GM18867 (cell line): ENCODE measurements around the gene NUP160.
"Not testable (repeated sequence)": the region's sequence is repeated elsewhere in the genome, so short reads cannot be mapped to it uniquely, and the experiment has no call there.

Source experiments
- ATAC-seq: cut with Tn5 transposase; IDR thresholded peaks from one replicate; pipeline ENCODE4 v1.9.1; 2021; ENCODE audit warnings: mild to moderate bottlenecking, moderate library complexity; ENCODE audit not compliant: unreplicated experiment

The NUP160 gene

DNA sequence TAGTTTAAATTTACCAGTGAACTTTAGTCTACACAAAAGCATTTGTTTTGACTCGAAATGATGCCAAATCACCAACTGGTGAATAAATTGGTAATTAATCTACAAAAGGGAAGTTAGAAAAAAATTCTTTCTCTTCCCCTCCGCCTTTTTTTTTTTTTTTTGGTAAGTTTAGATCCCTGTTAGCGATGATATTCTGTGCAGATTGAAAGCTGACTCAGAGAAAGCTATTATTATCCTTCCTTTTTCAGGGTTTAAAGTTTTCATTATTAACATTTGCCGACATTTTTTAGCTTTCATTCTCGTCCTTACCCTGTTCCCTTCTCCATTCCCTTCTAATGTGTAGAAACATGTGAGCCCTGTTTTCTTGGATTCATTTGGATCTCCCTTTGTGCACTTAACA is 16.8 kb upstream of the NUP160 start:
- ATAC-seq: no peak

DNA sequence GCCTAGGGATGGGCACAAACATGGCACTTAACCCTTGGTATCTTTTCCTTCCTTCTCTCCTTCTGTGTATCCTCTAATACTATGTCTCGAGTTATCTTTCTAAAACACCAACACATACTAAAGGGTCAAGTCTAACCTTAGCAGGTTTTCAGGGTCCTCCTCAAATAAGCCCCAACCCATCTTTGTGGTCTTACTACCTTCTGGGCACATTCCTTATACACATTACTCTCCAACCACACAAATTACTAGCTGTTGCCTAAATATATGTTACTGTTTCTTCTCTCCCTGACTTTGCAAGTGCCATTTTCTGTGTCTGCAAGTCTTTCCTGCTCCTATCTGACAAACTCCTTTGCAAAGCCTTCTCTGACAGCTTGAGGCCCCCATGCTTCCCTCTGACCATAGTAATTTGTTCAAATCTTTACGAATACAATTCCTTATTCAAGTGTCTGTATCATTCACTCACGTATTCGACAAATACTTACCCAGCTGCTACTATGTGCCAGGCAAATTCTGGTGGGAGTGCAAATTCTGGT is 15.8 kb upstream of the NUP160 start:
- ATAC-seq: no peak

GRCh38 chr11:47863189-47863897 is 15.2 kb upstream of the NUP160 start:
- peak; percentile 63 for ATAC-seq

DNA sequence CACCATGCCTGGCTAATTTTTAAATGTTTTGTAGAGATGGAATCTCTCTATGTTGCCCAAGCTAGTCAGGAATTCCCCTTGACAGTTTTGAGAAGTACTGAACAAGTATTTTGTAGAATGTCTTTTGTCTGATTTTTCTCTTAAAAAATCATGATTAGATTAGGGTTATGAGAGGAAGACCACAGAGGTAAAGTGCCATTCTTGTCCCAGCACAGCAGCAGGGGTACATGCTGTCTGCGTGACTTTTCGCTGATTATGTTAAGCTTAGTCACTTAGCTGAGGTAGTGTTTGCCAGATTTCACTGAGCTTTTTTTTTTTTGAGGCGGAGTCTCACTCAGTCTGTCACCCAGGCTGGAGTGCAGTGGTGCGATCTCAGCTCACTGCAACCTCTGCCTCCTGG is 13.6 kb upstream of the NUP160 start:
- ATAC-seq: no peak

GRCh38 chr11:47860536-47860935 is 12.4 kb upstream of the NUP160 start:
- no peak for ATAC-seq

DNA sequence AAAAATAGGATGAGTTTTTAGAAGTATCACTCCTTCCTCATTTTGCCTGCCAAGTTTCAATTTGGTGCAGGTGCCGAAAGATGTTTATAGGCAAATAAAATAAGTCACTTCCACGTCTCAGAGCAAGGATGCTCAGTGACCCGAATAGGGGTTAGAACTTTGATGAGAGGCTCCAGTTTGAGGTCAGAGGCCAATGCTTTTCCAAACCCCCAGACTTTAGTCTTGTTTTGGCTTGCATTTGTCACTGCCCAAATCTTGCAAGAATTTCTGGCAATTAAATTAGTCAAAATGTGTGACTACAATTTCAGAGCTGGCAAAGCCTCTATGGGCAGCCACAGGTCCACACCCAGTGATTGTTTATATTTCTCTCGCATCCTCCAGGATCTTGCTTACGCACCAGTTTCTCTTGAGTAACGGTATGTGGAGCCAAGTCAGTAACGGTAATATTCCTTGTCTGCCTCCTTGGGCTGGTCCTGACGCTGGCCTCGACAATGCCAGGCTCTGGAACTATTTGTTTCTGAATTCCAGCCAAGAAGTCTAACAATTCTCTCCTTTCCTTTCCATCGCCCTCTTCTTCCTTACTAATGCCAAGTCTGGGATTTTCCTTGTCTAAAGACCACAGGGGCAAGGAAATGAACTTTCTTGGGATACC is 9.9 kb upstream of the NUP160 start:
- peak; percentile 40 for ATAC-seq

DNA sequence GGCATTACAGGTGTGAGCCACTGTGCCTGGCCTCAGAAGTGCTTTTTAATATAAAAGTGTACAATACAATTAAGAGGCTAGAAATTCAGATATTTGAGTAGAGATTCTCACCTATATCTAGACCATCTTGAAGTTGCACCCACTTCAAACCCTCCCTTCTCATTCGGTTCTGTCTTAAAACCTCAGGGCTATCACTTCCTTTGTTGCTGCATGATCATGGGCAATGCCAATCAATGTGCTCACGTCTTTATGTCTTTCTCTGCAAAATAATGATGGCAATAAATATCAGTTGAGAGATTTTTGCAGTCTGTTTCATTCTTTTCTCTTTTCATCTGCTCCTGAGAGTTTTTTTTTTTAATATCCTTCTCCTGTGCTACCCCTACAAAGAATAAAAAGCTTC is 9.3 kb upstream of the NUP160 start:
- peak; percentile 37 for ATAC-seq

GRCh38 chr11:47856186-47856585 is 8.0 kb upstream of the NUP160 start:
- no peak for ATAC-seq

DNA sequence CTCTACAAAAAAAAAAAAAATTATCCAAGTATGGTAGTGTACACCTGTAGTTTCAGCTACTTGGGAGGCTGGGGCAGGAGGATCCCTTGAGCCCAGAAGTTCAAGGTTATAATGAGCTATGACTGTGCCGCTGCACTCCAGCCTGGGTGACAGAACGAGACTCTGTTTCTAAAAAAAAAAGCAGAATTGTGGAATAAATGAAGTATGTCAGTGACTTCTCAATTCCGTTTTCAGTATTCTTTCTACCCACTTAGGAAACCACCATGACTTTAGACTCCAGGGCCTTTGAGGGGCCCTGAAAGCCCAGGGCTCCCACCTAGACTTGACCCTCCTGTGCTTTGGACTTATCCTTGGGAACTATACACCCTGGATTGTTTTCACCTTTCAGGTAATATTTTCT is 6.5 kb upstream of the NUP160 start:
- peak; percentile 57 for ATAC-seq

GRCh38 chr11:47852053-47852452 is 3.9 kb upstream of the NUP160 start:
- ATAC-seq: no peak

DNA sequence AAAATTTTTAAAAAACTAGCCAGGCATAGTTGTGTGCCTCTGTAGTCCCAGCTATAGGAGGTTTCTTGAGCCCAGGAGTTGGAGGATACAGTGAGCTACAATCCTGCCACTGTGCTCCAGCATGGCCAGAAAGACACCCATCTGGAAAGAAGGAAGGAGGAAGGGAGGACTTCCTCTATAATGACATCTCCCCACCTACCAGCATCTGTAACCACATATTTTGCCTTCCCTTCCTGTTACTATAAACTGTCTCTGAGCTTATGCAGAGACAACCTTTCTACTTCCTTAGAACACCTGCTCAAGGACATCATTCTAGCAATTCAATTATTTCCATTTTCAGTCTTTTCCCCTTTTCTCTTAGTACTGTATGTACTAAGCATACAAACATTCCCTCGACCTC is 2.2 kb upstream of the NUP160 start:
- ATAC-seq: peak; percentile 41

- ATAC-seq: no peak
Observed at GRCh38 chr11:47848700-47849155, 578 bp upstream of the NUP160 start.

DNA sequence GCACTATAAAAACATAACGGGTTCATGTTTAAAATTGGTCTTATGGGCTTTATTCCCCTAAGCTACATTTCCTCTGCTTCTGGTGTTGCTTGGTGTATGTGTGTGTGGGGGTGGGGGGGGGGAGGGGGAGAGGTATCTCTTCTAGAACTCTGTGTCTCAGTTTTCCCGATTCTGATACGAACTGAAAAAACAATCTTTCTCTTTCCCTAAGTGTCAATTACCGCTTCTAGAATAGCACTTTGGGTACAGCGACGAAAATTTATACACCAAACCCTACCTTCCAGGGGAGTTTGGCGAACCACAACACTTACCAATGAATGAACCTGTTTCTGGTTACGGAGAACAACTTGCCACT is 636 bp downstream of the NUP160 start:
- no peak for ATAC-seq

DNA sequence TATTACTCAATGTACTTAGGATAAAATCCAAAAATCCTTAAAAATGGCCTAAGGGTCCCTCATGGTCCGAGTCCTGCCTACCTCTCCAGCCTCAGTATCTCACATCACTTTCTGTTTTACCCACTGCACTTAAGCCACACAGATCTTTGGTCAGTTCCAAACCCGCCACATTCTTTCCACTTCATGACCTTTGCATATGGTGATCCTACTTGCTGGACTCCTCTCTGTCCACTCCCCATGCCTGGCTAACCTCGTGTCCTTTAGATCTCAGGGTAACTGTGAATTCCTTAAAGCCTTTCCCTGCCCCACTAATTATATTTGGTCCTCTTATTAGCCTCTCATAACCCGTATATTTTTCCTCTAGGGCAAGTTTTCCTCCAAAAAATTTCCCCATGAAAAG is 1.2 kb downstream of the NUP160 start:
- ATAC-seq: no peak

DNA sequence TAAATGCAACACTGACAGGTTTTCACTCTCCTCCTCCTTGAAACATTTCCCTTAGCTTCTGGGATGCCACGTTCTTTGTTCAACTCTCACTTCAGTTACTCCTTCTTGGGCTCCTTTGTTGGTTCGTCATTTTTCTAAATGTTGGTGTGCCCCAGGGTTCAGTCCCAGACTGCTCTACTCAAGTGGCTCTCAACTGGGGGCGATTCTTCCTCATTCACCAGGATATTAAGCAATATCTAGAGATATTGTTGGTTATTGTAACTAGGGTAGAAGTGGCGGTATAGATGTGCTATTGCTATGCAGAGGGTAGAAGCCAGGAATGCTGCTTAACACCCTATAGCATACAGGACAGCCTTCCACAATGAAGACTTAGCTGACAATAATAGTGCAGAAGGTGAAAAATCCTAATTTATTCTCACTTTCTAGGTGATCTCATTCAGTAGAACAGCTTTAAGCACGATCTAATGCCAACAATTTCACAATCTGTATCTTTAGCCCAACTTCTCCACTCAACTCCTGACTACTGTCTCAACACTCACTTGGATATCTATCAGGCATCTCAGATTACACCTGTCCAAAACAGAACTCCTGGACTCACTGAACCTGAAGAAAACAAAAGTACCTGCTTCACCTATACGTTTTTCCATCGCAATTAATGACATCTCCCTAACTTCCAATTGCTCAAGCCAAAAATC is 4.6 kb downstream of the NUP160 start:
- ATAC-seq: no peak

- no peak for ATAC-seq
Observed at GRCh38 chr11:47842749-47843148, 5.4 kb downstream of the NUP160 start.

GRCh38 chr11:47837929-47838328 is 10.2 kb downstream of the NUP160 start:
- no peak for ATAC-seq

- no peak for ATAC-seq
Observed at GRCh38 chr11:47837292-47837691, 10.9 kb downstream of the NUP160 start.

DNA sequence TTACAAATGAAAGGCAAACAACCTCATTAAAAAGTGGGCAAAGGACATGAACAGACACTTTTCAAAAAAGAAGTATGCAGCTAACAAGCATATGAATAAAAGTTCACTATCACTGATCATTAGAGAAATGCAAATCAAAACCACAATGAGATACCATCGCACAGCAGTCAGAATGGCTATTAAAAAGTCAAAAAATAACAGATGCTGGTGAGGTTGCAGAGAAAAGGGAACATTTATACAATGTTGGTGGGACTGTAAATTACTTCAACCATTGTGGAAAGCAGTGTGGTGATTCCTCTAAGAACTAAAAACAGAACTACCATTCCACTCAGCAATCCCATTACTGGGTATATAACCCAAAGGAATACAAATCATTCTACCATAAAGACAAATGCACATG is 18.1 kb downstream of the NUP160 start:
- ATAC-seq: not testable (repeated sequence)

GRCh38 chr11:47828284-47828683 is 19.9 kb downstream of the NUP160 start:
- no peak for ATAC-seq

- ATAC-seq: not testable (repeated sequence)
Observed at GRCh38 chr11:47822664-47823063, 25.5 kb downstream of the NUP160 start.

DNA sequence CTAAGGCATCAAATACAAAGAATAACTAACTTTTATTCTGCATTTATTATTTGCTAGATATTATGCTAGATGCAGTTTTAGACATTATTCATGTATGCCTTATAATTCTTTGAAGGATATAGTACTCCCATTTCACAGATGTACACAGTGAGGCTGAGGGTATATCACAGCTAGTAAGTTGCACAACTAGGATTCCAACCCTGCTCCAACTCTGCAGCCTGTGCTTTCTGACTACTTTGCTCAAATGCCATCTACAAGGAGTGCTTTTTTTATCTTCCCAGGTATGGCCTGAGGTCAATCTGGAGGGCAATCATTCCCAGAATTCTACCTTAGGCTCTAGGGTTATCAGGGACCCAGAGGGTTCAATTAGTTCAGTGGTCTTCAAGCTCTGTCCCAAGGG is 28.4 kb downstream of the NUP160 start:
- ATAC-seq: no peak
